PC-3 (cell line): ENCODE measurements around the gene ADGRV1. TPM values are rescaled to one million over a fixed set of nuclear protein-coding genes. Genes with fewer than 3 reads are reported as not detected.
A peak's percentile ranks its signal among the peaks of the same experiment; 100 is the strongest.

ENCODE experiments used
- ATAC-seq: fragments of 200-7000 bp; cut with Tn5 transposase; 2 replicates; pipeline ENCODE4 v1.9.1; 2020; ENCODE audit warnings: mild to moderate bottlenecking, moderate library complexity
- BruUV-seq: library from RNA; stranded (reverse); fragments of 400-500 nt; replicated peaks from 2 replicates; lab custom pipeline; 2021; lab: Mats Ljungman, UMichigan
- CTCF ChIA-PET: fragments of 300-600 bp; sonication (Branson Sonifier 250); formaldehyde crosslinking; loops from one replicate; lab custom pipeline; 2022; ENCODE audit warnings: antibody characterized with exemption; lab: Charles Lee
- POLR2A ChIA-PET: fragments of 300-600 bp; sonication (Branson Sonifier 250); formaldehyde crosslinking; loops from one replicate; lab custom pipeline; 2022; ENCODE audit warnings: antibody characterized with exemption; ENCODE audit not compliant: unreplicated experiment; lab: Charles Lee
- DNase-seq: peaks from one replicate; pipeline ENCODE4 v3.0.0-alpha.2; 2015
- H2AFZ ChIP-seq: fragments of 300-600 bp; sonication (generic); 2 replicates; pipeline ENCODE4 v1.6.0; 2016; ENCODE audit warnings: antibody characterized with exemption, low read length
- H3F3A ChIP-seq: fragments of 300-600 bp; sonication (generic); one replicate; pipeline ENCODE4 v1.6.0; 2017; ENCODE audit warnings: antibody characterized with exemption, low read length, control low read depth, mild to moderate bottlenecking; ENCODE audit not compliant: unreplicated experiment
- H3K27ac ChIP-seq: fragments of 300-600 bp; sonication (generic); 2 replicates; pipeline ENCODE4 v1.5.1; 2016; ENCODE audit warnings: mild to moderate bottlenecking, low read length
- H3K27me3 ChIP-seq: fragments of 300-600 bp; sonication (generic); 2 replicates; pipeline ENCODE4 v1.6.1; 2016; ENCODE audit warnings: low read length, mixed read lengths
- H3K36me3 ChIP-seq: fragments of 300-600 bp; sonication (generic); 2 replicates; pipeline ENCODE4 v1.6.1; 2016; ENCODE audit warnings: low read depth, mixed run types, low read length, mixed read lengths
- H3K4me1 ChIP-seq: fragments of 300-600 bp; sonication (generic); 2 replicates; pipeline ENCODE4 v1.5.1; 2016; ENCODE audit warnings: low read length; ENCODE audit not compliant: insufficient read depth
- H3K4me2 ChIP-seq: fragments of 300-600 bp; sonication (generic); 2 replicates; pipeline ENCODE4 v1.6.0; 2016; ENCODE audit warnings: low read length
- H3K4me3 ChIP-seq: fragments of 300-600 bp; sonication (generic); 2 replicates; pipeline ENCODE4 v1.5.1; 2016; ENCODE audit warnings: mild to moderate bottlenecking, low read length, mixed read lengths
- H3K79me2 ChIP-seq: fragments of 300-600 bp; sonication (generic); 2 replicates; pipeline ENCODE4 v1.6.1; 2017; ENCODE audit warnings: low read length, mixed read lengths
- H3K9ac ChIP-seq: fragments of 300-600 bp; sonication (generic); 2 replicates; pipeline ENCODE4 v1.6.0; 2016; ENCODE audit warnings: mild to moderate bottlenecking, low read length
- H3K9me2 ChIP-seq: fragments of 300-600 bp; sonication (generic); replicated peaks from 2 replicates; pipeline ENCODE4 v1.6.1; 2016; ENCODE audit warnings: mixed run types, low read length, mixed read lengths
- H3K9me3 ChIP-seq: fragments of 300-600 bp; sonication (generic); 2 replicates; pipeline ENCODE4 v1.6.1; 2016; ENCODE audit warnings: low read length, mixed read lengths
- H4K20me1 ChIP-seq: fragments of 300-600 bp; sonication (generic); 2 replicates; pipeline ENCODE4 v1.6.1; 2016; ENCODE audit warnings: low read length, mixed read lengths
- CTCF ChIP-seq: fragments of 300-600 bp; sonication (generic); conservative IDR thresholded peaks from 2 replicates; pipeline ENCODE4 v1.5.1; 2017; ENCODE audit warnings: antibody characterized with exemption, low read depth, mild to moderate bottlenecking, low read length
- EZH2 ChIP-seq: fragments of 300-600 bp; sonication (generic); IDR thresholded peaks from one replicate; pipeline ENCODE4 v1.6.1; 2017; ENCODE audit warnings: antibody characterized with exemption, mild to moderate bottlenecking, low read length; ENCODE audit not compliant: unreplicated experiment
- EZH2phosphoT487 ChIP-seq: fragments of 300-600 bp; sonication (generic); IDR thresholded peaks from 2 replicates; pipeline ENCODE4 v1.6.1; 2018; ENCODE audit warnings: mild to moderate bottlenecking, antibody characterized with exemption, low read length, borderline replicate concordance
- intact Hi-C: fragments of 100-400 bp; cut with micrococcal nuclease; formaldehyde crosslinking; loops from 2 replicates; pipeline ENCODE4 v1.9.0; 2023
- total RNA-seq: library from RNA; depleted of rRNA; stranded (reverse); fragments of >200 nt; gene quantifications from 2 replicates; pipeline ENCODE4 v1.2.3, GENCODE V29; 2014

Gene ADGRV1
- total RNA-seq, 1 experiment from 2014 or later = 22.7 TPM

- peaks cover 6% of the 10 kb centered on the region for H3K79me2 ChIP-seq
- H3K36me3 ChIP-seq = no peaks in the 10 kb centered on the region
- H3K4me2 ChIP-seq = no peak overlapping the region
- H2AFZ ChIP-seq = no peak overlapping the region
- H3K9me2 ChIP-seq = no peaks in the 10 kb centered on the region
- H3K4me1 ChIP-seq = peaks cover 26% of the 10 kb centered on the region
- BruUV-seq = no TSS peak
- ChIA-PET CTCF (no interaction called here), POLR2A (no interaction called here)
- H3F3A ChIP-seq = peaks cover 4% of the 10 kb centered on the region
- H4K20me1 ChIP-seq = no peaks in the 10 kb centered on the region
- ATAC-seq = no peak
- no peak for DNase-seq
- intact Hi-C loops = loop anchor here (5.0 kb wide), 1 partner anchor 249 kb away; no protein-coding TSS in a partner anchor
- no peaks in the 10 kb centered on the region for H3K9me3 ChIP-seq
- H3K9ac ChIP-seq = no peak overlapping the region
- no peak for TF ChIP-seq EZH2
- no peak for TF ChIP-seq CTCF
- no peak for TF ChIP-seq EZH2phosphoT487
- H3K27ac ChIP-seq = no peak overlapping the region
- no peaks in the 10 kb centered on the region for H3K27me3 ChIP-seq
- no peak overlapping the region for H3K4me3 ChIP-seq
These were observed 24.8 kb upstream of the ADGRV1 start for GRCh38 chr5:90533794-90534193.

GRCh38 chr5:90534922-90535321 lies 23.7 kb upstream of the ADGRV1 start:
- CTCF ChIA-PET = no interaction called here
- Histone ChIP-seq H3K27me3 (no peaks in the 10 kb centered on the region), H3K79me2 (no peaks in the 10 kb centered on the region), H3K9ac (no peak overlapping the region), H3K27ac (peak overlapping the region; percentile 61), H3K9me3 (no peaks in the 10 kb centered on the region), H3K36me3 (no peaks in the 10 kb centered on the region), H3K4me3 (no peak overlapping the region), H2AFZ (no peak overlapping the region), H3K9me2 (no peaks in the 10 kb centered on the region), H4K20me1 (no peaks in the 10 kb centered on the region), H3K4me1 (peaks cover 26% of the 10 kb centered on the region), H3K4me2 (peak overlapping the region; percentile 52), H3F3A (peaks cover 4% of the 10 kb centered on the region)
- ATAC-seq (peak; percentile 54), DNase-seq (peak; percentile 83)
- BruUV-seq = no TSS peak
- no peak for TF ChIP-seq CTCF
- POLR2A ChIA-PET = interaction anchor here (0.6 kb wide), 1 partner anchor 62 kb away, joined by 3 read pairs; no protein-coding TSS in a partner anchor
- intact Hi-C loops = loop anchor here (1.0 to 5.0 kb wide), 3 partner anchors 12 to 247 kb away; partner anchors contain the start of gene ADGRV1

GRCh38 chr5:90542827-90543519 lies 15.6 kb upstream of the ADGRV1 start:
- Histone ChIP-seq H3K4me2 (no peak overlapping the region), H3K4me3 (no peak overlapping the region), H3K9ac (no peak overlapping the region), H3K79me2 (no peaks in the 10 kb centered on the region), H2AFZ (no peak overlapping the region), H3F3A (peaks cover 3% of the 10 kb centered on the region), H3K36me3 (no peaks in the 10 kb centered on the region), H3K9me3 (no peaks in the 10 kb centered on the region), H3K27me3 (no peaks in the 10 kb centered on the region), H3K9me2 (no peaks in the 10 kb centered on the region), H4K20me1 (no peaks in the 10 kb centered on the region), H3K27ac (no peak overlapping the region), H3K4me1 (peaks cover 26% of the 10 kb centered on the region)
- intact Hi-C loops = no loop called here
- BruUV-seq = no TSS peak
- DNase-seq (no peak), ATAC-seq (no peak)
- ChIA-PET POLR2A (no interaction called here), CTCF (no interaction called here)
- TF ChIP-seq EZH2 (no peak), EZH2phosphoT487 (no peak), CTCF (no peak)
